GM12878 (cell line): ENCODE results near the gene PROX1. TPM values are rescaled to one million over a fixed set of nuclear protein-coding genes. Genes with fewer than 3 reads are reported as not detected.

Experiments used
- ATAC-seq: fragments of 200-7000 bp; cut with Tn5 transposase; 3 replicates; pipeline ENCODE4 v1.9.1; 2020; ENCODE audit warnings: mild to moderate bottlenecking, moderate library complexity
- BruUV-seq: library from RNA; stranded (reverse); fragments of 400-500 nt; replicated peaks from 2 replicates; lab custom pipeline; 2021; lab: Mats Ljungman, UMichigan
- CTCF ChIA-PET: fragments of 300-600 bp; sonication (Branson Sonifier 250); formaldehyde crosslinking; extraction: SDS; loops from one replicate; lab custom pipeline; 2021; ENCODE audit warnings: inconsistent platforms; lab: Yijun Ruan, JAX
- POLR2A ChIA-PET: fragments of 350-600 bp; formaldehyde crosslinking; extraction: SDS; loops from one replicate; lab custom pipeline; 2021; ENCODE audit warnings: inconsistent platforms; lab: Charles Lee
- RAD21 ChIA-PET: fragments of 300-600 bp; sonication (Branson Sonifier 250); formaldehyde crosslinking; loops from one replicate; lab custom pipeline; 2023; ENCODE audit warnings: antibody characterized with exemption; ENCODE audit not compliant: unreplicated experiment; lab: Charles Lee
- SMC1A ChIA-PET: fragments of 300-600 bp; sonication (Branson Sonifier 250); formaldehyde crosslinking; loops from one replicate; lab custom pipeline; 2023; ENCODE audit not compliant: unreplicated experiment, uncharacterized antibody; lab: Charles Lee
- DNase-seq: peaks from one replicate; pipeline ENCODE4 v3.0.0-alpha.2; 2011; ENCODE audit warnings: low read depth, low spot score
- FAIRE-seq: peaks from 3 replicates; lab custom pipeline; 2011; peaks lifted over from hg19 to GRCh38; lab: Jason Lieb, UNC
- H2AFZ ChIP-seq: 2 replicates; pipeline ENCODE4 v1.6.0; 2011; ENCODE audit warnings: low read depth, low read length, control low read depth; ENCODE audit not compliant: control insufficient read depth
- H3K27ac ChIP-seq: 2 replicates; pipeline ENCODE4 v1.5.1; 2011; ENCODE audit warnings: control low read depth; ENCODE audit not compliant: control insufficient read depth, insufficient read depth
- H3K27me3 ChIP-seq, 2 experiments: replicated peaks in 1 of 2; 2 replicates each; pipeline versions ENCODE4 v1.6.0 to v1.6.1; 2011; ENCODE audit warnings: low read length in 1 of 2; ENCODE audit not compliant: control insufficient read depth in 2 of 2, insufficient read depth in 2 of 2
- H3K36me3 ChIP-seq, 2 experiments: 2 replicates each; pipeline ENCODE4 v1.5.1; 2011; ENCODE audit warnings: low read length in 1 of 2; ENCODE audit not compliant: control insufficient read depth in 2 of 2, insufficient read depth in 2 of 2
- H3K4me1 ChIP-seq: 2 replicates; pipeline ENCODE4 v1.6.1; 2011; ENCODE audit warnings: mild to moderate bottlenecking, low read length, moderate library complexity, mixed read lengths; ENCODE audit not compliant: control insufficient read depth, insufficient read depth
- H3K4me2 ChIP-seq: 2 replicates; pipeline ENCODE4 v1.6.0; 2011; ENCODE audit warnings: control low read depth; ENCODE audit not compliant: control insufficient read depth, insufficient read depth
- H3K4me3 ChIP-seq: fragments of 200-600 bp; sonication (generic); 2 replicates; pipeline ENCODE4 v1.5.1; 2016
- H3K79me2 ChIP-seq: 2 replicates; pipeline ENCODE4 v1.6.0; 2011; ENCODE audit warnings: low read length; ENCODE audit not compliant: control insufficient read depth, insufficient read depth
- H3K9ac ChIP-seq: 2 replicates; pipeline ENCODE4 v1.8.0; 2011; ENCODE audit warnings: low read length, control low read depth, mixed read lengths; ENCODE audit not compliant: control insufficient read depth, insufficient read depth
- H3K9me3 ChIP-seq: replicated peaks from 3 replicates; pipeline ENCODE4 v1.5.1; 2011; ENCODE audit warnings: mild to moderate bottlenecking, low read length; ENCODE audit not compliant: control insufficient read depth, insufficient read depth
- H4K20me1 ChIP-seq: 2 replicates; pipeline ENCODE4 v1.6.0; 2011; ENCODE audit not compliant: control insufficient read depth, insufficient read depth
- ASH2L ChIP-seq: fragments of 300-600, 200-600 bp; sonication (generic); IDR thresholded peaks from 2 replicates; pipeline ENCODE4 v1.6.1; 2017; ENCODE audit warnings: low read depth, mild to moderate bottlenecking, borderline replicate concordance
- BHLHE40 ChIP-seq, 2 experiments: fragments of 450-650 bp in 1 of 2; IDR thresholded peaks; 2 replicates each; pipeline ENCODE4 v1.6.1; 2011 to 2017; ENCODE audit warnings: low read depth in 2 of 2, borderline replicate concordance in 1 of 2, improper control_type of control experiment in 1 of 2, low read length in 1 of 2, mild to moderate bottlenecking in 1 of 2
- MTA3 ChIP-seq: IDR thresholded peaks from 2 replicates; pipeline ENCODE4 v1.6.1; 2012; ENCODE audit warnings: low read length, inconsistent platforms, borderline replicate concordance
- RAD21 ChIP-seq: IDR thresholded peaks from 2 replicates; pipeline ENCODE4 v1.6.1; 2011; ENCODE audit warnings: mild to moderate bottlenecking, low read depth, low read length, moderate library complexity; ENCODE audit not compliant: insufficient read depth
- RELA ChIP-seq: fragments of 450-650 bp; IDR thresholded peaks from 2 replicates; pipeline ENCODE4 v1.8.0; 2014; ENCODE audit warnings: borderline replicate concordance; ENCODE audit not compliant: partially characterized antibody
- SMAD1 ChIP-seq: fragments of 450-650 bp; IDR thresholded peaks from 2 replicates; pipeline ENCODE4 v1.6.1; 2018; ENCODE audit warnings: mild to moderate bottlenecking, low read depth; ENCODE audit not compliant: partially characterized antibody
- SMC3 ChIP-seq: IDR thresholded peaks from 2 replicates; pipeline ENCODE4 v1.6.1; 2011; ENCODE audit warnings: low read length, improper control_type of control experiment, borderline replicate concordance
- SREBF1 ChIP-seq: IDR thresholded peaks from 2 replicates; pipeline ENCODE4 v1.6.1; 2012; ENCODE audit warnings: mild to moderate bottlenecking, low read length
- STAT1 ChIP-seq: fragments of 450-650 bp; conservative IDR thresholded peaks from 2 replicates; pipeline ENCODE4 v1.6.1; 2014; ENCODE audit warnings: antibody characterized with exemption, mild to moderate bottlenecking
- ZNF24 ChIP-seq: fragments of 450-650 bp; IDR thresholded peaks from 2 replicates; pipeline ENCODE4 v1.6.1; 2017; ENCODE audit warnings: antibody characterized with exemption, mild to moderate bottlenecking
- ZNF274 ChIP-seq: IDR thresholded peaks from one replicate; pipeline ENCODE4 v1.8.0; 2011; ENCODE audit not compliant: insufficient read length, insufficient read depth
- whole genome bisulfite sequencing: methylation state at CpG from one replicate; pipeline ENCODE4 v1.1.6; 2016; ENCODE audit warnings: low lambda C conversion rate; ENCODE audit not compliant: insufficient replicate concordance, insufficient coverage; ENCODE audit errors: missing lambda C conversion rate; 5-methylcytosine and 5-hydroxymethylcytosine counted together
- in situ Hi-C: fragments of 300-500 bp; cut with MboI; formaldehyde crosslinking; loops from 9 replicates; pipeline ENCODE4 v1.14.3; 2018; ENCODE audit warnings: mixed read lengths
- intact Hi-C: fragments of 100-400 bp; cut with micrococcal nuclease; formaldehyde crosslinking; loops from one replicate; pipeline ENCODE4 v1.14.2; 2022; ENCODE audit not compliant: unreplicated experiment
- polyA plus RNA-seq, 11 experiments: library from polyadenylated mRNA; depleted of rRNA in 4 of 11; unstranded in 6 of 11; stranded (reverse) in 5 of 11; fragments of >200 nt; fragmentation: Nextera tagmentation in 4 of 11; fragmentation: Illumina TruSeq in 1 of 11; extraction: Ambion mirVana in 4 of 11; extraction: Trizol in 1 of 11; gene quantifications; 1 replicate in 1 of 11; 2 replicates in 10 of 11; pipeline versions ENCODE4 v1.2.1 to v1.2.3, GENCODE V29; 2011 to 2016; ENCODE audit warnings: inconsistent platforms in 2 of 11, missing spikeins in 2 of 11, low read depth in 1 of 11
- total RNA-seq, 4 experiments: library from RNA; depleted of rRNA in 3 of 4; stranded (reverse); fragments of >200 nt in 3 of 4; fragmentation: Illumina TruSeq in 1 of 4; extraction: Trizol in 1 of 4; gene quantifications; 2 replicates each; pipeline versions ENCODE4 v1.2.1 to v1.2.3, GENCODE V29; 2013 to 2021
- TF ChIP-seq, protein P1 (sequence below): fragments of 450-650 bp; IDR thresholded peaks from 2 replicates; pipeline ENCODE4 v1.6.1; 2017; ENCODE audit warnings: antibody characterized with exemption, mild to moderate bottlenecking, moderate library complexity
- TF ChIP-seq, protein P2 (sequence below): IDR thresholded peaks from 2 replicates; pipeline ENCODE4 v1.6.1; 2012; ENCODE audit warnings: mild to moderate bottlenecking, low read depth, low read length

PROX1 gene
- total and polyA plus RNA-seq, 10 of the 15 experiments (the other 5 are each of a cell fraction or from before 2014, with no cell fraction given), result under 0.01 to 0.44 (median 0.03) TPM; not detected in 4

GRCh38 chr1:213997038-213997771 lies 9.4 kb downstream of the PROX1 start (continued):
- TF ChIP-seq, protein P1, sequence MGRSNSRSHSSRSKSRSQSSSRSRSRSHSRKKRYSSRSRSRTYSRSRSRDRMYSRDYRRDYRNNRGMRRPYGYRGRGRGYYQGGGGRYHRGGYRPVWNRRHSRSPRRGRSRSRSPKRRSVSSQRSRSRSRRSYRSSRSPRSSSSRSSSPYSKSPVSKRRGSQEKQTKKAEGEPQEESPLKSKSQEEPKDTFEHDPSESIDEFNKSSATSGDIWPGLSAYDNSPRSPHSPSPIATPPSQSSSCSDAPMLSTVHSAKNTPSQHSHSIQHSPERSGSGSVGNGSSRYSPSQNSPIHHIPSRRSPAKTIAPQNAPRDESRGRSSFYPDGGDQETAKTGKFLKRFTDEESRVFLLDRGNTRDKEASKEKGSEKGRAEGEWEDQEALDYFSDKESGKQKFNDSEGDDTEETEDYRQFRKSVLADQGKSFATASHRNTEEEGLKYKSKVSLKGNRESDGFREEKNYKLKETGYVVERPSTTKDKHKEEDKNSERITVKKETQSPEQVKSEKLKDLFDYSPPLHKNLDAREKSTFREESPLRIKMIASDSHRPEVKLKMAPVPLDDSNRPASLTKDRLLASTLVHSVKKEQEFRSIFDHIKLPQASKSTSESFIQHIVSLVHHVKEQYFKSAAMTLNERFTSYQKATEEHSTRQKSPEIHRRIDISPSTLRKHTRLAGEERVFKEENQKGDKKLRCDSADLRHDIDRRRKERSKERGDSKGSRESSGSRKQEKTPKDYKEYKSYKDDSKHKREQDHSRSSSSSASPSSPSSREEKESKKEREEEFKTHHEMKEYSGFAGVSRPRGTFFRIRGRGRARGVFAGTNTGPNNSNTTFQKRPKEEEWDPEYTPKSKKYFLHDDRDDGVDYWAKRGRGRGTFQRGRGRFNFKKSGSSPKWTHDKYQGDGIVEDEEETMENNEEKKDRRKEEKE, result no peak
- TF ChIP-seq ZNF274, result no peak
- TF ChIP-seq, all 136 proteins: peak for 0

GRCh38 chr1:213997772-213998107 lies 10.0 kb downstream of the PROX1 start:
- H3K36me3 ChIP-seq, result no peaks in the 10 kb centered on the region
- POLR2A ChIA-PET, result no interaction called here
- 51% methylated on average over 13 of the region's 13 CpGs for WGBS
- no TSS peak for BruUV-seq
- H3K9me3 ChIP-seq, result no peaks in the 10 kb centered on the region
- no peak overlapping the region for H3K4me2 ChIP-seq
- no peak overlapping the region for H3K4me3 ChIP-seq
- H3K4me1 ChIP-seq, result no peaks in the 10 kb centered on the region
- CTCF ChIA-PET, result no interaction called here
- no peak overlapping the region for H2AFZ ChIP-seq
- no peak for DNase-seq
- in situ Hi-C loops (no loop called here), intact Hi-C loops (no loop called here)
- H3K27ac ChIP-seq, result no peak overlapping the region
- H3K9ac ChIP-seq, result no peak overlapping the region
- no peak for ATAC-seq
- H3K79me2 ChIP-seq, result no peaks in the 10 kb centered on the region
- H4K20me1 ChIP-seq, result no peaks in the 10 kb centered on the region
- H3K27me3 ChIP-seq, result no peaks in the 10 kb centered on the region; a peak in 2 of 4 replicates
- RAD21 ChIA-PET, result no interaction called here
- FAIRE-seq, result no peak
- SMC1A ChIA-PET, result interaction anchor here (0.7 kb wide), 1 partner anchor 10 kb away, joined by 3 read pairs; no protein-coding TSS in a partner anchor
- TF ChIP-seq STAT1, result no peak
- no peak for TF ChIP-seq RELA
- no peak for TF ChIP-seq MTA3
- no peak for TF ChIP-seq SMAD1
- no peak for TF ChIP-seq ZNF24
- TF ChIP-seq SMC3, result no peak
- TF ChIP-seq SREBF1, result no peak
- no peak for TF ChIP-seq RAD21
- no peak for TF ChIP-seq BHLHE40 (IDR thresholded peaks at IDR 0.05; ENCODE audit: borderline replicate concordance in 1 of 2, low read depth in 2 of 2, low read length in 1 of 2)
- no peak for TF ChIP-seq ASH2L
- TF ChIP-seq, protein P2, sequence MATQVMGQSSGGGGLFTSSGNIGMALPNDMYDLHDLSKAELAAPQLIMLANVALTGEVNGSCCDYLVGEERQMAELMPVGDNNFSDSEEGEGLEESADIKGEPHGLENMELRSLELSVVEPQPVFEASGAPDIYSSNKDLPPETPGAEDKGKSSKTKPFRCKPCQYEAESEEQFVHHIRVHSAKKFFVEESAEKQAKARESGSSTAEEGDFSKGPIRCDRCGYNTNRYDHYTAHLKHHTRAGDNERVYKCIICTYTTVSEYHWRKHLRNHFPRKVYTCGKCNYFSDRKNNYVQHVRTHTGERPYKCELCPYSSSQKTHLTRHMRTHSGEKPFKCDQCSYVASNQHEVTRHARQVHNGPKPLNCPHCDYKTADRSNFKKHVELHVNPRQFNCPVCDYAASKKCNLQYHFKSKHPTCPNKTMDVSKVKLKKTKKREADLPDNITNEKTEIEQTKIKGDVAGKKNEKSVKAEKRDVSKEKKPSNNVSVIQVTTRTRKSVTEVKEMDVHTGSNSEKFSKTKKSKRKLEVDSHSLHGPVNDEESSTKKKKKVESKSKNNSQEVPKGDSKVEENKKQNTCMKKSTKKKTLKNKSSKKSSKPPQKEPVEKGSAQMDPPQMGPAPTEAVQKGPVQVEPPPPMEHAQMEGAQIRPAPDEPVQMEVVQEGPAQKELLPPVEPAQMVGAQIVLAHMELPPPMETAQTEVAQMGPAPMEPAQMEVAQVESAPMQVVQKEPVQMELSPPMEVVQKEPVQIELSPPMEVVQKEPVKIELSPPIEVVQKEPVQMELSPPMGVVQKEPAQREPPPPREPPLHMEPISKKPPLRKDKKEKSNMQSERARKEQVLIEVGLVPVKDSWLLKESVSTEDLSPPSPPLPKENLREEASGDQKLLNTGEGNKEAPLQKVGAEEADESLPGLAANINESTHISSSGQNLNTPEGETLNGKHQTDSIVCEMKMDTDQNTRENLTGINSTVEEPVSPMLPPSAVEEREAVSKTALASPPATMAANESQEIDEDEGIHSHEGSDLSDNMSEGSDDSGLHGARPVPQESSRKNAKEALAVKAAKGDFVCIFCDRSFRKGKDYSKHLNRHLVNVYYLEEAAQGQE, result no peak
